ENCODE results near the gene CCDC77. TPM values are rescaled to one million over a fixed set of nuclear protein-coding genes. Genes with fewer than 3 reads are reported as not detected.

The CCDC77 gene
- total RNA-seq (2022; extraction: Qiagen RNA extraction; ENCODE audit: low read depth), result 11.7 to 15.2 TPM (median 12.6 TPM) in 5 replicates

DNA sequence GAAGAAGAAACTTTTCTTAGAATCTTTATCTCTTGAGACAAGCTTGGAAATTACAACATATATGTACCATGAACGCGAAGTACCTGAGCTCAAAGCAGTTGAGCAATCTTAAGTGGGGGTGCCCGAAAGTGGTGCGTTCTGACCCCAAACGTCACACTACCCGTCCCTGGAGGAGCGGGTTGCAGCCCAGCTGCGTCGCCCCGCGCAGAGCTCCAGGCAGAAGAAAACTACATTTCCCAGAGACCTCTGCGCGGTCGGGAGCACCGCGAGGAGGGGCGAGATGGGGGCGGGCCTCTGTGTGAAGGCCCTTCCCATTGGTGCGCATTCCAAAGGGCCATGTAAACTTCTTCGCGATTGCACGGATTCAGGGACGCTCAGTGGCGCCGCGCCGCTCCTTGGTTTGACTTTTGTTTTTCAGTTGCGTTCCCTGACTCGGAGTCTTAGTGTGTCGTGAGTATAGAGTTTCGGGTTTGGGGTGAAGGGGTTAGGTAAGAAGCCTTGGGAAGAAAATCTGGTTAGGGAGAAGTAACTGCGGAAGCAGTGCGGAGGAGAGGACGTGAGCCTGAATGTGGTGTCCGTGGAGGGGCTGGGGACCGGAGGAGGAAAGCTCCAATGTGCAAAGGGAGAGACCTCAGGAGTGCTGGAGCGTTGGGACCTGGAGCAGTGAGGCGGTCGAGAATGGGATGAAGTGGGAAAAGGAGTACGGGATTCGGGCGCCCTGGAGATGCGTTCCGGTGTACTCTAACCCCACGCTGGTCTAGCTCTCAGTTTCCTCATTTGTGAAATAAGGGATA, at the start of gene CCDC77:
Gene CCDC77 (plus strand): TSS at position 410 of the 794 bp plus-strand sequence. CDS start 7,740 bp downstream, outside the sequence.

GRCh38 chr12:389142-390096, 12.0 kb upstream of the CCDC77 start, which contains the start of gene KDM5A:
Gene KDM5A, minus strand, starts transcription at chr12:389320. Its CDS starts 229 bp downstream, at chr12:389091.

DNA sequence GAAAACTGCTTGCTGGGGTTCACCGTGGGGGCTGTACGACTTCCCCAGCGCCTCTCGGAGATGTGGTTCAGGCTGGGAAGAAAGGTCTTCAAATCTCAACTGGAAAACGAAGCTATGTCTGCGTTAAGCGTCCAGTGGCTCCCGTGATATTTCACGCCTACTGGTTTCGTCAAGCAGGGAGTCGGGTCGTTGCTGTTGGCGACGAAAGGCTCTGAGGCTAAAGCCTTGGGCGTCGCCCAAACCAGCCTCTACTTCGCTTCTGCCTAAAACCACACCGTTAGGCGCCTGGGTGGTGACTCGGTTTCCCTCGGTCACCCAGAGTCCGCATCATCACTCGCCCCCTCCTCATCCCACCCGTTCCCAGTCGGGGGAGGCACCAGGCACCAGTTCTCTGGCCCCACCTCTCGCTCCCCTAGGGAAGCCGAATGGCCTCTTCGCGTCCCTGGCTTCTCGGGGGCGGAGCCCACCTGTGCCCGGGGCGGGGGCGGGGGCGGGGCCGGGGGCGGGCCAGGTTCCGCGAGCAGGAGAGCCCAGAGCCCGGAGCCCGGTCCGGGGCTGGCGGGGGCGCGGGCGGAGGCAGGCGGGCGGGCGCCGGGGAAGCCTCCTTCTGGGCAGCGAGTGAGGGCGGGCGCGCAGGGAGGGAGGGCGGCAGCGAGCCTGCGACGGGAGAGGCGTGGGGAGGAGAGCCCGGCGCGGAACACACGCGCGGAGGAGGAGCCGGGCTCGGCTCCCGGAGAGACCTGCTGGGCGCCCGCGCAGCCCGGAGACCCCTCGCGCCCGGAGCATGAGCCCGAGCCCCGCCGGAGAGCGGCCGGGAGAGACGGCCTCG, 58.2 kb downstream of the CCDC77 start, which contains the start of gene B4GALNT3:
Gene B4GALNT3 (plus strand): TSS at position 510 of the 829 bp plus-strand sequence. CDS start 438 bp downstream, outside the sequence.

Other genes with a start within 250 kb of the CCDC77 start
- 0.72 to 1.4 TPM (median 1.1 TPM) in 5 replicates for gene SLC6A12, start 187.5 kb upstream of the CCDC77 start, total RNA-seq (2022; extraction: Qiagen RNA extraction; ENCODE audit: low read depth)
- gene SLC6A13, start 138.8 kb upstream of the CCDC77 start, total RNA-seq (2022; extraction: Qiagen RNA extraction; ENCODE audit: low read depth), result 0.09 to 0.92 TPM (median 0.33 TPM) in 4 of 5 replicates, not detected in the other
- gene KDM5A, start 12.3 kb upstream of the CCDC77 start, total RNA-seq (2022; extraction: Qiagen RNA extraction; ENCODE audit: low read depth), result 16.7 to 24.1 TPM (median 18.8 TPM) in 5 replicates
- gene B4GALNT3, start 58.3 kb downstream of the CCDC77 start, total RNA-seq (2022; extraction: Qiagen RNA extraction; ENCODE audit: low read depth), result 0.54 to 1.1 TPM (median 0.59 TPM) in 5 replicates

Measured in A549 treated with GW870086 at 1 μM for 4 hours (cell line).